GM23338 (cell line): ENCODE measurements around the gene MARCKS. TPM values are rescaled to one million over a fixed set of nuclear protein-coding genes. Genes with fewer than 3 reads are reported as not detected.

Experiments
- ATAC-seq: fragments of 200-7000 bp; cut with Tn5 transposase; 3 replicates; pipeline ENCODE4 v1.9.1; 2020
- DNase-seq: peaks from one replicate; pipeline ENCODE4 v3.0.0-alpha.2; 2015; ENCODE audit warnings: low spot score
- H2AFZ ChIP-seq: fragments of 200-600 bp; sonication (generic); 2 replicates; pipeline ENCODE4 v1.8.0; 2016; ENCODE audit warnings: antibody characterized with exemption, mild to moderate bottlenecking, moderate library complexity
- H3F3A ChIP-seq: fragments of 200-600 bp; sonication (generic); replicated peaks from 2 replicates; pipeline ENCODE4 v1.8.0; 2017; ENCODE audit warnings: antibody characterized with exemption, mixed run types, low read depth
- H3K27ac ChIP-seq: fragments of 200-600 bp; sonication (generic); 2 replicates; pipeline ENCODE4 v1.6.1; 2016; ENCODE audit warnings: low read depth
- H3K27me3 ChIP-seq: fragments of 200-600 bp; sonication (generic); 2 replicates; pipeline ENCODE4 v1.8.0; 2016; ENCODE audit warnings: mild to moderate bottlenecking, mixed run types, moderate library complexity; ENCODE audit not compliant: insufficient read depth
- H3K36me3 ChIP-seq: fragments of 200-600 bp; sonication (generic); 2 replicates; pipeline ENCODE4 v1.8.0; 2016; ENCODE audit warnings: mild to moderate bottlenecking; ENCODE audit not compliant: insufficient read depth
- H3K4me1 ChIP-seq: fragments of 200-600 bp; sonication (generic); 2 replicates; pipeline ENCODE4 v1.8.0; 2016; ENCODE audit warnings: mild to moderate bottlenecking, moderate library complexity; ENCODE audit not compliant: insufficient read depth
- H3K4me2 ChIP-seq: fragments of 200-600 bp; sonication (generic); 2 replicates; pipeline ENCODE4 v1.7.1; 2017; ENCODE audit warnings: mixed run types
- H3K4me3 ChIP-seq: fragments of 200-600 bp; sonication (generic); 2 replicates; pipeline ENCODE4 v1.6.1; 2016; ENCODE audit warnings: mixed run types
- H3K79me2 ChIP-seq: fragments of 200-600 bp; sonication (generic); replicated peaks from 2 replicates; pipeline ENCODE4 v1.8.0; 2017; ENCODE audit warnings: mild to moderate bottlenecking; ENCODE audit not compliant: insufficient read depth
- H3K9me2 ChIP-seq: fragments of 200-600 bp; sonication (generic); 2 replicates; pipeline ENCODE4 v1.8.0; 2017; ENCODE audit not compliant: insufficient read depth
- H4K20me1 ChIP-seq: fragments of 200-600 bp; sonication (generic); replicated peaks from 2 replicates; pipeline ENCODE4 v1.8.0; 2017; ENCODE audit warnings: mild to moderate bottlenecking; ENCODE audit not compliant: insufficient read depth
- H3K27ac Mint-ChIP-seq: 2 replicates; pipeline ENCODE4 v1.8.0; 2020; ENCODE audit warnings: inconsistent platforms, mild to moderate bottlenecking, moderate library complexity, mixed read lengths
- H3K27me3 Mint-ChIP-seq: 3 replicates; pipeline ENCODE4 v1.8.0; 2022; ENCODE audit warnings: low read depth, mild to moderate bottlenecking, moderate library complexity, mixed read lengths, inconsistent platforms; ENCODE audit not compliant: insufficient read depth, poor library complexity
- H3K36me3 Mint-ChIP-seq: 3 replicates; pipeline ENCODE4 v1.8.0; 2021; ENCODE audit warnings: low read depth, mild to moderate bottlenecking, inconsistent platforms, moderate library complexity, mixed read lengths
- H3K4me1 Mint-ChIP-seq: 3 replicates; pipeline ENCODE4 v1.8.0; 2020; ENCODE audit warnings: mild to moderate bottlenecking, inconsistent platforms, mixed read lengths
- H3K4me3 Mint-ChIP-seq: 3 replicates; pipeline ENCODE4 v1.8.0; 2021; ENCODE audit warnings: moderate library complexity, mild to moderate bottlenecking, inconsistent platforms, mixed read lengths
- H3K9me3 Mint-ChIP-seq: 3 replicates; pipeline ENCODE4 v1.8.0; 2020; ENCODE audit warnings: moderate library complexity, mild to moderate bottlenecking, inconsistent platforms, mixed read lengths
- CREB1 ChIP-seq: fragments of 250-450 bp; sonication (Bioruptor Pico); IDR thresholded peaks from 2 replicates; pipeline ENCODE4 v1.5.0; 2020; ENCODE audit warnings: low read depth, mild to moderate bottlenecking, moderate library complexity
- EZH2 ChIP-seq: fragments of 200-600 bp; sonication (generic); IDR thresholded peaks from one replicate; pipeline ENCODE4 v1.8.0; 2017; ENCODE audit warnings: antibody characterized with exemption, mild to moderate bottlenecking, low read depth; ENCODE audit not compliant: unreplicated experiment
- EZH2phosphoT487 ChIP-seq: fragments of 200-600 bp; sonication (generic); IDR thresholded peaks from one replicate; pipeline ENCODE4 v1.8.1; 2018; ENCODE audit warnings: antibody characterized with exemption; ENCODE audit not compliant: unreplicated experiment
- JUNB ChIP-seq: IDR thresholded peaks from one replicate; pipeline ENCODE4 v1.6.1; 2016; ENCODE audit warnings: antibody characterized with exemption; ENCODE audit not compliant: unreplicated experiment
- NANOG ChIP-seq: IDR thresholded peaks from 2 replicates; pipeline ENCODE4 v1.6.1; 2016; ENCODE audit warnings: antibody characterized with exemption, borderline replicate concordance
- POLR2AphosphoS5 ChIP-seq: IDR thresholded peaks from 2 replicates; pipeline ENCODE4 v1.6.1; 2016; ENCODE audit warnings: antibody characterized with exemption, low read depth
- STAT1 ChIP-seq: IDR thresholded peaks from one replicate; pipeline ENCODE4 v1.6.1; 2016; ENCODE audit warnings: antibody characterized with exemption; ENCODE audit not compliant: unreplicated experiment
- ZNF114 ChIP-seq: fragments of 250-450 bp; sonication (Bioruptor Pico); IDR thresholded peaks from 2 replicates; pipeline ENCODE4 v1.5.0; 2020; ENCODE audit warnings: mild to moderate bottlenecking, moderate library complexity
- ZNF331 ChIP-seq: fragments of 250-450 bp; sonication (Bioruptor Pico); IDR thresholded peaks from 2 replicates; pipeline ENCODE4 v1.5.0; 2020; ENCODE audit warnings: low read depth, mild to moderate bottlenecking, moderate library complexity
- ZNF462 ChIP-seq: fragments of 250-450 bp; sonication (Bioruptor Pico); IDR thresholded peaks from 2 replicates; pipeline ENCODE4 v1.5.0; 2020; ENCODE audit warnings: mild to moderate bottlenecking, moderate library complexity
- polyA plus RNA-seq: library from polyadenylated mRNA; unstranded; fragments of >200 nt; fragmentation: Nextera tagmentation; extraction: Ambion mirVana; gene quantifications from 2 replicates; pipeline ENCODE4 v1.2.1, GENCODE V29; 2016
- total RNA-seq: library from RNA; depleted of rRNA; stranded (reverse); fragments of >200 nt; shearing (Covaris generic); gene quantifications from 2 replicates; pipeline ENCODE4 v1.2.3, GENCODE V29; 2014
- TF ChIP-seq, protein P1 (sequence below): IDR thresholded peaks from 2 replicates; pipeline ENCODE4 v1.6.1; 2016; ENCODE audit warnings: antibody characterized with exemption
- TF ChIP-seq, protein P2 (sequence below): IDR thresholded peaks from one replicate; pipeline ENCODE4 v1.6.1; 2018; ENCODE audit warnings: antibody characterized with exemption; ENCODE audit not compliant: unreplicated experiment
- TF ChIP-seq, protein P3 (sequence below), 2 experiments: fragments of 200-600 bp in 1 of 2; sonication (generic) in 1 of 2; conservative IDR thresholded peaks; 2 replicates each; pipeline versions ENCODE4 v1.5.1 to v1.6.1; 2016 to 2017; ENCODE audit warnings: antibody characterized with exemption in 2 of 2, low read depth in 2 of 2, mild to moderate bottlenecking in 2 of 2, moderate library complexity in 1 of 2

Gene MARCKS
- total and polyA plus RNA-seq, 2 experiments from 2014 or later = 71.5 to 85.9 TPM

GRCh38 chr6:113893866-113894265 lies 36.7 kb downstream of the MARCKS start:
- H3K9me3 Mint-ChIP-seq = peaks cover 10% of the 10 kb centered on the region; the same call in 2 of the 3 replicates
- no peaks in the 10 kb centered on the region for H3K79me2 ChIP-seq
- no peak overlapping the region for H3K4me2 ChIP-seq
- no peak overlapping the region for H3K4me3 Mint-ChIP-seq
- H3K4me1 Mint-ChIP-seq = peaks cover 5% of the 10 kb centered on the region; the same call in 2 of the 3 replicates
- H3K27ac Mint-ChIP-seq = no peak overlapping the region
- H4K20me1 ChIP-seq = no peaks in the 10 kb centered on the region
- no peak overlapping the region for H3K4me3 ChIP-seq
- H3K36me3 Mint-ChIP-seq = no peaks in the 10 kb centered on the region
- no peaks in the 10 kb centered on the region for H3F3A ChIP-seq
- TF ChIP-seq, protein P1, sequence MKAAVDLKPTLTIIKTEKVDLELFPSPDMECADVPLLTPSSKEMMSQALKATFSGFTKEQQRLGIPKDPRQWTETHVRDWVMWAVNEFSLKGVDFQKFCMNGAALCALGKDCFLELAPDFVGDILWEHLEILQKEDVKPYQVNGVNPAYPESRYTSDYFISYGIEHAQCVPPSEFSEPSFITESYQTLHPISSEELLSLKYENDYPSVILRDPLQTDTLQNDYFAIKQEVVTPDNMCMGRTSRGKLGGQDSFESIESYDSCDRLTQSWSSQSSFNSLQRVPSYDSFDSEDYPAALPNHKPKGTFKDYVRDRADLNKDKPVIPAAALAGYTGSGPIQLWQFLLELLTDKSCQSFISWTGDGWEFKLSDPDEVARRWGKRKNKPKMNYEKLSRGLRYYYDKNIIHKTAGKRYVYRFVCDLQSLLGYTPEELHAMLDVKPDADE = no peak
- no peak for TF ChIP-seq EZH2
- TF ChIP-seq ZNF331 (CRISPR knock-in tag) = no peak
- no peak for TF ChIP-seq JUNB
- TF ChIP-seq CREB1 = no peak
- TF ChIP-seq ZNF462 (CRISPR knock-in tag) = no peak
- no peak for TF ChIP-seq ZNF114 (CRISPR knock-in tag)
- TF ChIP-seq POLR2AphosphoS5 = no peak
- TF ChIP-seq, protein P2, sequence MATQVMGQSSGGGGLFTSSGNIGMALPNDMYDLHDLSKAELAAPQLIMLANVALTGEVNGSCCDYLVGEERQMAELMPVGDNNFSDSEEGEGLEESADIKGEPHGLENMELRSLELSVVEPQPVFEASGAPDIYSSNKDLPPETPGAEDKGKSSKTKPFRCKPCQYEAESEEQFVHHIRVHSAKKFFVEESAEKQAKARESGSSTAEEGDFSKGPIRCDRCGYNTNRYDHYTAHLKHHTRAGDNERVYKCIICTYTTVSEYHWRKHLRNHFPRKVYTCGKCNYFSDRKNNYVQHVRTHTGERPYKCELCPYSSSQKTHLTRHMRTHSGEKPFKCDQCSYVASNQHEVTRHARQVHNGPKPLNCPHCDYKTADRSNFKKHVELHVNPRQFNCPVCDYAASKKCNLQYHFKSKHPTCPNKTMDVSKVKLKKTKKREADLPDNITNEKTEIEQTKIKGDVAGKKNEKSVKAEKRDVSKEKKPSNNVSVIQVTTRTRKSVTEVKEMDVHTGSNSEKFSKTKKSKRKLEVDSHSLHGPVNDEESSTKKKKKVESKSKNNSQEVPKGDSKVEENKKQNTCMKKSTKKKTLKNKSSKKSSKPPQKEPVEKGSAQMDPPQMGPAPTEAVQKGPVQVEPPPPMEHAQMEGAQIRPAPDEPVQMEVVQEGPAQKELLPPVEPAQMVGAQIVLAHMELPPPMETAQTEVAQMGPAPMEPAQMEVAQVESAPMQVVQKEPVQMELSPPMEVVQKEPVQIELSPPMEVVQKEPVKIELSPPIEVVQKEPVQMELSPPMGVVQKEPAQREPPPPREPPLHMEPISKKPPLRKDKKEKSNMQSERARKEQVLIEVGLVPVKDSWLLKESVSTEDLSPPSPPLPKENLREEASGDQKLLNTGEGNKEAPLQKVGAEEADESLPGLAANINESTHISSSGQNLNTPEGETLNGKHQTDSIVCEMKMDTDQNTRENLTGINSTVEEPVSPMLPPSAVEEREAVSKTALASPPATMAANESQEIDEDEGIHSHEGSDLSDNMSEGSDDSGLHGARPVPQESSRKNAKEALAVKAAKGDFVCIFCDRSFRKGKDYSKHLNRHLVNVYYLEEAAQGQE = no peak
- TF ChIP-seq, protein P3, sequence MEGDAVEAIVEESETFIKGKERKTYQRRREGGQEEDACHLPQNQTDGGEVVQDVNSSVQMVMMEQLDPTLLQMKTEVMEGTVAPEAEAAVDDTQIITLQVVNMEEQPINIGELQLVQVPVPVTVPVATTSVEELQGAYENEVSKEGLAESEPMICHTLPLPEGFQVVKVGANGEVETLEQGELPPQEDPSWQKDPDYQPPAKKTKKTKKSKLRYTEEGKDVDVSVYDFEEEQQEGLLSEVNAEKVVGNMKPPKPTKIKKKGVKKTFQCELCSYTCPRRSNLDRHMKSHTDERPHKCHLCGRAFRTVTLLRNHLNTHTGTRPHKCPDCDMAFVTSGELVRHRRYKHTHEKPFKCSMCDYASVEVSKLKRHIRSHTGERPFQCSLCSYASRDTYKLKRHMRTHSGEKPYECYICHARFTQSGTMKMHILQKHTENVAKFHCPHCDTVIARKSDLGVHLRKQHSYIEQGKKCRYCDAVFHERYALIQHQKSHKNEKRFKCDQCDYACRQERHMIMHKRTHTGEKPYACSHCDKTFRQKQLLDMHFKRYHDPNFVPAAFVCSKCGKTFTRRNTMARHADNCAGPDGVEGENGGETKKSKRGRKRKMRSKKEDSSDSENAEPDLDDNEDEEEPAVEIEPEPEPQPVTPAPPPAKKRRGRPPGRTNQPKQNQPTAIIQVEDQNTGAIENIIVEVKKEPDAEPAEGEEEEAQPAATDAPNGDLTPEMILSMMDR (conservative IDR thresholded peaks at IDR 0.05; ENCODE audit: low read depth in 2 of 2) = no peak
- no peak for TF ChIP-seq EZH2phosphoT487
- no peak for TF ChIP-seq NANOG
- no peak for TF ChIP-seq STAT1
- DNase-seq = no peak
- H3K27ac ChIP-seq = no peak overlapping the region
- H3K27me3 Mint-ChIP-seq = no peaks in the 10 kb centered on the region
- no peaks in the 10 kb centered on the region; the same call in 1 of the 2 replicates for H3K36me3 ChIP-seq
- H3K4me1 ChIP-seq = no peaks in the 10 kb centered on the region
- H3K27me3 ChIP-seq = no peaks in the 10 kb centered on the region
- H3K9me2 ChIP-seq = peaks cover 2% of the 10 kb centered on the region; the same call in 1 of the 2 replicates
- H2AFZ ChIP-seq = no peak overlapping the region
- no peak for ATAC-seq
